NB4 (cell line): ENCODE data around the gene CAMTA1.

Experiments
- DNase-seq: peaks from one replicate; pipeline ENCODE4 v3.0.0; 2010; ENCODE audit warnings: low read depth
- H3K4me3 ChIP-seq: one replicate; pipeline ENCODE4 v1.5.1; 2011; ENCODE audit warnings: mild to moderate bottlenecking, low read depth, low read length, moderate library complexity
- MYC ChIP-seq: IDR thresholded peaks from 2 replicates; pipeline ENCODE4 v1.6.1; 2011; ENCODE audit warnings: low read depth, low read length
- POLR2A ChIP-seq: IDR thresholded peaks from 2 replicates; pipeline ENCODE4 v1.6.1; 2011; ENCODE audit warnings: mild to moderate bottlenecking; ENCODE audit not compliant: insufficient read length; ENCODE audit errors: extremely low read depth
- TF ChIP-seq, protein P1 (sequence below): IDR thresholded peaks from 2 replicates; pipeline ENCODE4 v1.6.1; 2011; ENCODE audit warnings: low read depth, low read length
- TF ChIP-seq, protein P2 (sequence below): IDR thresholded peaks from one replicate; pipeline ENCODE4 v1.5.1; 2012; ENCODE audit warnings: low read depth, low read length

Gene CAMTA1

DNA sequence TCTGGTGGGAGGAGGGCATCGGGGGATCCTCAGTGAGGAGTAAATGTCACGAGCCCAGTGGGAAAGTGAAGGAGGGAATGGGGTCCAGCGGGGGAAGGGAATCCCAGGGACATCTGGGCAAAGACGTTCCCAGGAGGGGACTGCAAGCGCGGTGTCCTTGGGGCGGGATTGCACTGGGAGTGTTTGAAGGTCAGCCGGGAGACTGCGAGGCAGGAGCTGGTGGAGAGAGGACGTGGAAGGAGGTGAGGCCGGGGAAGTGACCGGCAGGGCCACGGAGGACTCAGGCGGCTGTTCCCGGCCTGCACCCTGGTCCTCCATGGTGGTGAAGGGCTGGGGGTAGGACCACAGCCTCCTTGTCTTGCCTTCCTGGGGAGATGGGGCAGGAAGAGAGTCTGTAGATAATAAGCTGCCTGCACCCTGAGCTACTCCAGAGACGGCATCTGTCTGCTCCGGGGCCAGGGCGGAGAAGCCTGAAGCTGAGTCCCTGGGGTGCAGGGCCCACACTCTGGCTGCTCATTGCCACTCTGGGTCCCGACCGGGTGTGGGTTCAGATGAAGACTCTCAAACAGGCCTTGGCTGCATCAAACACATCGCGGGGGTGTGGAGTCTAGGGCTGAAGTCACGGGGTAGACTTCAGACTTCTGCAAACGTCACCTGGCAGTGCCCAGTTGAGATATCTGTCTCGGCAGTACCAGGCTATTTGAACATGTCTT lies 264.8 kb downstream of the CAMTA1 start:
- H3K4me3 ChIP-seq, result no peak overlapping the region
- TF ChIP-seq, protein P1, sequence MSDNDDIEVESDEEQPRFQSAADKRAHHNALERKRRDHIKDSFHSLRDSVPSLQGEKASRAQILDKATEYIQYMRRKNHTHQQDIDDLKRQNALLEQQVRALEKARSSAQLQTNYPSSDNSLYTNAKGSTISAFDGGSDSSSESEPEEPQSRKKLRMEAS, result no peak
- TF ChIP-seq, protein P2, sequence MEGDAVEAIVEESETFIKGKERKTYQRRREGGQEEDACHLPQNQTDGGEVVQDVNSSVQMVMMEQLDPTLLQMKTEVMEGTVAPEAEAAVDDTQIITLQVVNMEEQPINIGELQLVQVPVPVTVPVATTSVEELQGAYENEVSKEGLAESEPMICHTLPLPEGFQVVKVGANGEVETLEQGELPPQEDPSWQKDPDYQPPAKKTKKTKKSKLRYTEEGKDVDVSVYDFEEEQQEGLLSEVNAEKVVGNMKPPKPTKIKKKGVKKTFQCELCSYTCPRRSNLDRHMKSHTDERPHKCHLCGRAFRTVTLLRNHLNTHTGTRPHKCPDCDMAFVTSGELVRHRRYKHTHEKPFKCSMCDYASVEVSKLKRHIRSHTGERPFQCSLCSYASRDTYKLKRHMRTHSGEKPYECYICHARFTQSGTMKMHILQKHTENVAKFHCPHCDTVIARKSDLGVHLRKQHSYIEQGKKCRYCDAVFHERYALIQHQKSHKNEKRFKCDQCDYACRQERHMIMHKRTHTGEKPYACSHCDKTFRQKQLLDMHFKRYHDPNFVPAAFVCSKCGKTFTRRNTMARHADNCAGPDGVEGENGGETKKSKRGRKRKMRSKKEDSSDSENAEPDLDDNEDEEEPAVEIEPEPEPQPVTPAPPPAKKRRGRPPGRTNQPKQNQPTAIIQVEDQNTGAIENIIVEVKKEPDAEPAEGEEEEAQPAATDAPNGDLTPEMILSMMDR, result no peak
- no peak for TF ChIP-seq POLR2A
- no peak for TF ChIP-seq MYC
- no peak for DNase-seq

DNA sequence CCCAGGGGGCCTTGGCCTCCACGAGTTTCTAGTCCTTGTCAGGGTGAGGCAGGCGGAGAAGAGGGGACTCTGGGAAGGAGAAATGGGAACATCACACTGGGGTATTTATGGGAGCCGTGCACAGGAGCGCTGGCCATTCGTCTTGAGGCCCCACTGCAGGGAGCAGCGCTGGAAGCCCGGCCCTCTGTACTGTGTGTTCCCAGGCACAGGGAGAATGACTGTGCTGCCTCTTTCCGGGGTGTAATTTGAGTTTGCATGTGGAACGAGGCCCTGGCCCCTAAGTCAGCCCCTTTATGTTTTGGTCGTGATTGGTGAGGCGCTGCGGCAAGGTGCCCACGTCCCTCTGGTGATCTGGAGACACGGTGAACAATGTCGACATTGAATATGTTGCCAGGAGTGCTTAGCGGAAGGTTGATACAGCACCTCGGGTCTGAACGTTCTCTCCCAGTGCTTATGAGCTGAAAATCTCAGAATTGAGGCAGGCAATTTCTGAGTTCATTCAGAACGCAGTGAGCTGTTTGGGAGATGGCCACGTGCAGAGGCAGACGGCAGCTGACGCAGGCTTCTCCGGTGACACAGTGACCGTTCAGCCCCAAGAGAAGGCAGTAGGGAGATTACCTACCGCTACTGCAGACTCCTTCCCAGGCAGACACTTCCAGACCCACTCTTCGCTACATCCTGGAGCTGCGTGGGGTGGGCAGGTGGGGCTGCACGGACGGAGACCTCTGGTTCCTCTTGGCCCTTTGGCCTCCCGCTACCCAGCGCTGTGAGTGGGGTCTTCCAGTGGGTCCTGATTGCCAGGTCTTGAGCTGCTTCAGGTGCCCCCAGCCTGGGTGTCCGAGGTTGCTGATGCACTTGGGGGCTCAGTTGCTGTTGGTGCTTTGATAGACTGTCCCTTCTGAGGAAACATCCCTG lies 265.8 kb downstream of the CAMTA1 start:
- no peak overlapping the region for H3K4me3 ChIP-seq
- no peak for DNase-seq
- TF ChIP-seq, protein P1, result no peak
- TF ChIP-seq, protein P2, result no peak
- TF ChIP-seq POLR2A (no peak), MYC (no peak)

DNA sequence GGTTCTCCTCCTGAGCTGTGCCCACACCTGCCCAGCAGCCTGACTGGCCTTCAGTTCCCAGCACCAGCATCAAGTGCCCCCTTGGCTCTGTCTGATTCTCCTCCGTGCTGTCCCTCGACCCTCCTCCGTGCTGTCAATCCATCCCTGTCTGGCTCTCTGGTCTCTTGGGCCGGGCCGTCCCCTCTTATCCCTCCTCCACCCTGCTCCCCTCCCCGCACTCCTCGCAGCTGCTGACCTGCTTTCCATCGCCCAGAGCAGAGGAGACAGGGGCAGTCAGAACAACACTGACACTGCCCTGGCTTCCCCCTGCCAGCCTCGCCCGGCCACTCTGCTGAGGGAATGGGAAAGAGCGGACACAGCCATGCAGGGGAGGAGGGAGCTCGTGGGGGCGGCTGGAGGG lies 267.4 kb downstream of the CAMTA1 start:
- no peak for DNase-seq

DNA sequence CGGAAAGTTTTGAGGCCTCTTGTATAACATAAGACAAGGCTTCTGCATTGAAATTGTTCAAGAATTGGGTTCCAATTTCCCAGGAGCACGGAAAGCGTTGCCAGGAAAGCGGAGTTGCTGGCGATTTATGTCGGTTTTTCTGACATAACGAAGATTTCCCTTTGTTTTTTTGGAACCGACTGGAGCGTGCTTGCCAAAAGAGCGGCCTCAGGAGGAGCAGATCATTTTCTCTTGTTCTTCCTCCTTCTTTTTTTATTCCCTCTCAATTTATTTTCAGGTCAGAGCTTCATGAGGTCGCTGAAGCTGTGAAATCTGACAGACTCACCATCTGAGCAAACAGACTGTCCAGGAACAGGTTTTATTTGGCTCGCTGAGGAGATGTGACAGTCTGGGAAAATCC lies 275.5 kb downstream of the CAMTA1 start:
- DNase-seq, result no peak
- H3K4me3 ChIP-seq, result no peak overlapping the region
- no peak for TF ChIP-seq MYC
- TF ChIP-seq POLR2A, result no peak
- TF ChIP-seq, protein P2, result no peak
- TF ChIP-seq, protein P1, result no peak

More for the DNA sequence above, 267.4 kb downstream of the CAMTA1 start:
- H3K4me3 ChIP-seq, result no peak overlapping the region
- no peak for TF ChIP-seq MYC
- TF ChIP-seq, protein P1, result no peak
- no peak for TF ChIP-seq POLR2A
- TF ChIP-seq, protein P2, result no peak

DNA sequence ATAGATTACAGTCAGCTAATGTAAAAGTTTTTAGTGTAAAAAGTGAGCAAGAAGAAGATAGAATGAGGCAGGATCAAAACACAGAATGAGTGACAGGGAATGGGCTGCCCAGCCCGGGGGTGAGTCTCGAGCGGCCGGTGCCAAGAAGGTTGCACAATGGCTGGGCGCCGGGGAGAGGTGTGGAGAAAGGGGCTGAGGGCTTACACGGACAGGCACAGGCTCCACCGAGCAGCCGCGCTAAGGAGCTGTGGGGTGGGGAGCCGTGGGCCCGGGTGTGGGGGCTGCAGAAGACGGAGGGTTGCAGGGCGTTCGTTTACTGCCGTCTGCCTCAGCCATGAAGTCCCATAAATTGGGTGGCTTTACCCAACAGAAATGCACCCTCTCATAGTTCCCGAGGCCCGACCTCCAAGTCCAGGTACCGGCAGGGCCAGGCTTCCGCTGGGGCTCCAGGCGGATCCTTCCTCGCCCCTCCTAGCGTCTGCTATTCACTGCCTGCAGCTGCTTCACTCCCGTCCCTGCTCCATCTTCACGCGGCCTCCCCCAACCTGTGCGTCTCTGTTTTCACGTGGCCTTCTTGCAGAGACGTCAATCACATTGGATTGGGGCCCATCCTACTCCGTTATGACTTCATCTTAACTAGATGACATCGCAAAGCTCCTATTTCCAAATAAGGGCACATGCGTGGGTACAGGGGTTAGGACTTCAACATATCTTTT lies 277.2 kb downstream of the CAMTA1 start:
- no peak for TF ChIP-seq MYC
- TF ChIP-seq, protein P1, result no peak
- TF ChIP-seq, protein P2, result no peak
- no peak for TF ChIP-seq POLR2A
- DNase-seq, result no peak
- no peak overlapping the region for H3K4me3 ChIP-seq
